COLO668 (cell line): ENCODE measurements around the gene TTC23L.

Experiments
- DNase-seq: peaks from one replicate; lab custom pipeline; 2025; ENCODE audit not compliant: unreplicated experiment; lab: John Stamatoyannopoulos, UW

TTC23L gene

DNA sequence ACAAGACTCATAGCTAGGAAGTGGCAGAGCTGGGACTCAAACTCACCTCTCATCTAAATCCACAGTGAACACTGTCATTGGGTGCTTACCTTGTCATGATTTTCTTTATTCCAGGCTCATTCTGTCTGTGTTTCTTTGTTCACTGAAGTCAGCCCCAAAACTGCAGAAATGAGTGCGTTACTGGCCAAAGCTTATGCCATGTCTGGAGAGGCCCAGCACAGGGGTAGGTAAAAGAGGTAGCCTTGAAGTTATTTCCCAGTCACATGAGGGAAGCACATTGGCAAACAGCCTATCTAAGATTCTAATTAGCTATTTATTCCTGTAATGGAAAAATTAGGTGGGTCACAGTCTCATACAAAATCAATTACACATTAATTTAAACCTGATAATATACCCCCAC lies 29.8 kb downstream of the TTC23L start:
- no peak for DNase-seq

DNA sequence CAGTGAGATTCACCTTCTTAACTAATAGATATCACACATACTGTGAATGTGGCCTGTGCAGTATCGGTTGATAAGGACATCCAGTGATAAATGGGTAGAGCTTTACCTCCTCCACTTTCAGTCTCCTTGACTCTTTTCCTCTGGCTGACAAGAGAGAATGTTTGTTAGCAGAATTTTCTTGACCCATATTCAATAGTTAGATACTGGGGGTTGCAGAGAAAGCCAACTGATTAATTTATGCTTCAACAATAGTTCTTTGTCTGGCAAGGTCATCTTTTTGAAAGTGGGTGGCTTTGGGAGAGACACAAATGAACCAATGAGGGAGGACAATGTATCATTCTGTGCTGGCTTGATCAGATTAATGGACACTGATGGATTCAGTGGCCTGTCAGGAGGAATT lies 30.3 kb downstream of the TTC23L start:
- no peak for DNase-seq

DNA sequence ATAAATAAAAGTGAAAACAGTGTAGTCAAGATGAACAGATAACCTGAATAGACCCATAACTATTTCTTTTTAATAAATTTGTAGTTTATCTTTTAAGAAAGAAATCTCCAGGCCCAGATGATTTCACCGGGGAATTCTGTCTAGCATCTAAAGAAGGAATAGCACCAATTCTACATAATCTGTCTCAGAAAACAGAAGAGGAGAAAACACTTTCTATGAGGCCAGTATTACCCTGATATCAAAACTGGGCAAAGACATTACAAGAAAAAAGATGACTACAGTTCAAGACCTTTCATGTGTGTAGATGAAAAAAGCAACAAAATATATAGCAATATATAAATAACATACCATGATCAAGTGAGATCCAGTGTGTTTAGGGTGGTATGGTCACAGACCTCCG lies 31.4 kb downstream of the TTC23L start:
- no peak for DNase-seq

DNA sequence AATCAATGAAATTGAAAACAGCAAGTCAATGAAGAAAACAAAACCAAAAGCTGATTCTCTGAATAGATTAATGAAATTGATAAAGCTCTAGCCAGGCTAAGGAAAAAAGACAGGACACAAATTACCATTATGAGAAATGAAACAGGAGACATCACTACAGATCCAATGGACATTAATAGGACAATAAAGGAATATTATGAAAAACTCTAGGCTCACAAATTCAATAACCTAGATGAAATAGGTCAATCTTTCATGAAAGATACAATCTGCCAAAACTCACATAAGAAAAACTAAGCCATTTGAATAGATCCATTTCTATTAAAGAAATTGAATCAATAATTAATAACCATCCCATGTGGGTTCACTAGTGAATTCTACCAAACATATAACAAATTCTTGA lies 37.3 kb downstream of the TTC23L start:
- no peak for DNase-seq

DNA sequence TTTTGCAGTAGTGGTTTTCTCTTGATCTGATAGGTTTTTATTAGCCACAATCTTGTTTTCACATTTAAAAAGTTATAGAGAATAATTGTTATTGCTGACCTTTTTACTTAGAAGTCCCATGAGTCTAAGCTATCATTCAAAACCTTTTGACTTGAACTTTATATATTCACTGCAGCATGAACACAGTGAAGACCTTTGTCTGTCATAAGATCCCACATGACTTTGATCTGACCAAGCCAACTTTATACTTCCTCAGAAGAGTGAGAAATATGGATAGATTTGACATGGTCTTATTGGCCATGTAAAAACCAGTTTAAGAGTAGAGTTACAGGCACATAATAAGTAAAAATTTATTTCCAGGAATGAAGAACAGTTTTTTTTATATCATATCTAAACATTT lies 42.3 kb downstream of the TTC23L start:
- DNase-seq = no peak

DNA sequence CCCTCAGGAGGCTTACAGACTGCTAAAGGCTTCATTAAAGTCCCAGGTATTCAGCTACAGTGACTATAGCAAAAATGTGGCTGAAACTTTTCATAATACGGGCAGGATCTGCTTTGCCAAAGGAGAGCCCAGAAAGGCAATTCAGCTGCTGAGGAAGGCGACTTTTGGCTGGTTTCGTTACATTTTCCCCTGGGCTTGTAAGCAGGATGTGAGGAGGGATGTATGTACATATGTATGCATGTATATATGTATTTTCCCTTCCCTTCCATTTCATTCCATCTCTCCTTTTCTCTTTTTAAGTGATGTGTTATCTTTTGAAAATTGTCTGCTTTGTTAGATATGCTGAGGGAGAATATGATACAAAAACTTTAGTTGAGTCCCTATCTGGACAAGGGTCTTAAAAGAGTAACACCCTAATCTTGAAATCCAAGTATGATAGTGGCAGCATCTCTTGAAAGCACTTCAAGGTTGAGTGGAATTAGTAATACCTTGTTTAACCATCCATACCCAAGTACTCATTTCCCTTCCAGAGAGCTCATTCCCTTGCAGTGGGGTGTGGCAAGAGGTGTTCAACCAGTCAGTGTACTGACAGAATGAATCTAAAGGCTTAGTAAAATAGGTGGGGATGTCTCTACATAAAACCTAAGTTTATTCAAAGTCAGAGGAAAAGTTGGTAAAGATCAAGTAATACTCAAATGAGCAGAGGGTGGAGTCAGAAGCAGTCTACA lies 47.6 kb downstream of the TTC23L start:
- DNase-seq = no peak

DNA sequence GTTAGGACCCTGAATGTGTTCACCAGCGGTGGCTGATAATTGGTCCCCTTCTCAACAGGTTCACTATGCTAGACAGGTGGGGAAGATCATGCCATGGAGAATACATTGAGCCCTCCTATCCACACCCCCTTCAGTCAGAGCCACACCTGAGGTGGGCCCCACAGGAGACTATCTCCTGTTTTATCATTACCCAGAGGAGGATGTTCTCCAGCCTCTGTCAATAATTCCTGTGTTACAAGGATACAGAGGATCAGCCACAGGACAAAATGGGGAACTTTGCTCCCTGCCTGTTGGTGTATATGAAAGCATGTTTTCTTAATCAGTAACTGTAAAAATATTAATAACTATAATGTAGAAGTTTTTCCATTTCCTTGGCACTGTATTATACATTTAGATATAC lies 50.4 kb downstream of the TTC23L start:
- no peak for DNase-seq

DNA sequence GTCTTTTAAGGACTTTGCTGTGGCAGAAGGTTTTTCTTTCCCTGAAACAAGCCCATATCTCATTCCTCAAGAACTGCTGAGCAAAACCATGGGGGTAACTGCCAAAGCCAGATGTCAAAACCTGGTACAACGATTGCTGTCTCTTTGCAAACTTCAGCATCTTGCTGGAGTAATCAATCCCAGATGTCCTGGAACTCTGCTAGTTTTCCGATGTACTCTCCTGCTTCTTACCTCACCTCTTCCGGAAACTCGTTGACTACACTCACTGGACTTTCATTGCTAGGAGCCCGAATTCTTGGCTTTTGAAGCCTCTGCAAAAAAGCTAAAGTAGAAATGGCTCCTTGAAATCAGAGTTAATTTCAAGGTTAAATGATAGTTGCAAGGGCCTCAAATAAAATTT lies 53.0 kb downstream of the TTC23L start:
- no peak for DNase-seq

DNA sequence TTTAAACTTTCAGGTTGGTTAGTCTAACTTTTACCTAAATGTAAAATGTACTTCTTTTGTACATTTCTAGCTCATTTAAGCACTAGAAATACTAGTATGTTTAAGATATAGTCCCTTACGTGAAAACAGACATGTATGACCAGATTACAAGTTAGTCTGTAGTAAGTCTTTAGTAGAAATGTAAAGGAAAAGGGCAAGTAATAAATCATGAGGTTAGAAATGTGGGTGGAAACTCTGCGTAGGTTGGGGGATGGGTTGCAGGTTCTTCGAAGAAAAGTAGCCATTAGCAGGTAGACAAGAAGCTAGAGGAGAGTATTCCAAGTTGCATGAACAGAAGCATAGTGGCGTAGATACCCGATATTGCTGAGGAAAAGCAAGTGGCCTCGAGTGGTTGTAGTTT lies 53.5 kb downstream of the TTC23L start:
- no peak for DNase-seq

DNA sequence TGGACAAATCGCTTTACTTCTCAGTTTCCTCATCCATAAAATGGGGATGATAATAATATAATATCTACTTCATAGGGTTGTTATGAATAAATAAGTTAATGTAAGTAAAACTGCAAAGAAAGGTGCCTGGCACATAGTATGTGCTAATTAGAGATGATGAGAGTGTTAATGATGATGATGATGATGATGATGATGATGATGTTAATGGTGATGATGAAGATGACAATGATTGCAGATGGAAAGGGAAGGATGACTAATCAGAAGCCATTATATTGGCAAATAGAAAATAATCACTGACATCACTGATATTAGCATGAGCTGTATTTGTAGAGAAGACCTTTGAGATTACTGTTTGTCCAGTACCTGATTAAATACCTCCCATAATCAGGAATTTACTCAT lies 55.8 kb downstream of the TTC23L start:
- DNase-seq = no peak

DNA sequence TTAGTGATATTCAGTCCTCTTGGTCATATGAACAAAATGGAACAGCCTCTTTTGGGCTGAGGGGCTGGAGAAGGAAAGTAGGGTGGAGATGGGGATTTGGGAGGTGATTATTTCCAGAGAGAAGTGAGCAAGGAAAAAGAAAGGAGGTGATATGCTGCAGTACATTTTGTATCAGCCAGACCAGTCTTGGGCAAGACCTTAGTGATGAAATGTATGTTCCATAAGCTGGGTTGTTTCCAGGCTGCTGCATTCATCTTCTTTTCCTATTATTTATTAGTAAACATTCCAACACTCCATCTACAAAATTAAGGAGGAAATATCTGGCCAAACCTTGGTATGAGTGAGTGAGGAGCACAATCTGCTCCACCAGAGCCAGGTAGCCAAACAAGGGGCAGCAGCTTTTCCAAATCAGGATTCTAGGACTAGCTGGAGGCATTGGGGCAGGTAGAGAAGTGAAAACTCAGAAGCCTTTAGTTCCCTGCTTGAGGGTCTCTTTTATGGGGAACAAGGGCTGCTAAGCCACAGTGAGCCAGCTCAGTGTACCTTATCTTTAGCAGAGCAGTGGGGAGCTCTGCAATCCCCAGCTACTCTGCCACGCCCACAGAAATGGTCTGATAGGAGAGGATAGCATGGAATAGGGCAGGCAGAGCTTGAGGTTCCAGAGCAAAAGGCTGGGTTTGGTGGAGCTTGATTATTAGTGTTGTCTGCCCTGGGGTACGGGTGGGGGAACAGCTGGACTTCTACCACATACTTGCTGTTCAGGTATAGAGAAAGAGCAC lies 56.9 kb downstream of the TTC23L start:
- no peak for DNase-seq

DNA sequence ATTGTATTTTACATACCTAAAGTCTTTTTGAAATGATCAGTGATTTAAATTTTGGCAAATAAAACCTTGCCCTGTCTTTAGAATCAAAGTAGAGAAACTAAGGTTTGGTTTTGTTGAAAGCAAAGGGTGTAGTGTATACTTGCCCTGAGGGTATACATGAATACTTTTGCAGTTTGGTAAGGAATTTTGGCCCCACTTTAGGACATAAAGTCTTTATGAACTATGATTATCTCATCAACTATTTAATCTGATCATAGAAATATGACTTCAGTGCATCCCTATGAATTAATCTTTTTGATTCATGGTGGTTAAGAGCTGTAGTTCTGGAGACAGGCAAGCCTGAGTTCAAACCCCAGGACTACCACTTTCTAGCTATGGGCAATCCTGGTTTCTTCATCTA lies 58.7 kb downstream of the TTC23L start:
- no peak for DNase-seq

DNA sequence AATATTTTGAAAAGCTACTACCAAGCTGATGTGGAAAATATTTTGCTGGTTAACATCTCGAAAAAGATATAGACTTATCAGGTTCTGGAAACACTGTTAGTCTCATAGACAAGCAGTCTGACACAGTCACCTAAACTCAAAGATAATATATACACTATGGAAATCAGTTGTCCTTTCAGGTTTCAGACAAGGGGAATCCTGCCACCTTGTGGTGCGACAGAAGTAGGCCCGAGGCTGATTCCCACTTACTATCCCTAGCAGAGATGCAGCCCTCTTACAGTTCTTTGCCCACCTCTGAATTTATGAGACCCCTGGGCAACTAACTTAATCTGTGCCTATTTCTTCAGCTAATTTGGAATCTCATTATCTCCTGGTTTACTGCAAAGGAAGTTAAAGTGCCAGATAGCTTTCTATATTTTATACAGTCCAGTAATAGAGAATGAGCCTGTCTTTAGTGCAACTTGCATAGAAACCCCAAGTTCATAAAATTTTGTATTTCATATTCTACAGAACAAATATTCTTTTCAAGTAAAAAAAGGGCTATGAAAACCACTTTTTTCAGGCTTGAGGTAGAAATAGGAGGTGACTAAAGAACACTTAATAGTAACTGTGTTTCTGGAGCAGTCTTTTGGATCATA lies 59.4 kb downstream of the TTC23L start:
- DNase-seq = peak; percentile 77

DNA sequence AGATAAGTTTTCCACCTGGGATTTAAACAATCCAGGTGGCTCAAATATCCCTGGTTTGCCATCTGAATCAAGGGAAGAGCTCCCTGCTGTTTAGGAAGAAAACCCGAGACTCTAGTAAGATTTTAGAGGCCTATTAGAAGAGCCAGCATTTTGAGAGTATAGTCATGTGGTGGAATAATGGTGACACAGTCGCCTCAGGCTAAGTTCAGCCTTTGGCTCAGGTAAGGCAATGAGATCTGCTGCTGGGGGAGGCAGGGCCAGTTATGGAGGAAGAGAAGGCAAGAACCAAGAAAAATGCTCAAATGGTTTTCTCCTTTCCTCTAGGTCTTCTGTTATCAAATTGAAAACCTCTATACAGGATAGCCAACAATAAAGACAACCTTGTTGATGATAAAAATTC lies 60.1 kb downstream of the TTC23L start:
- DNase-seq = no peak

DNA sequence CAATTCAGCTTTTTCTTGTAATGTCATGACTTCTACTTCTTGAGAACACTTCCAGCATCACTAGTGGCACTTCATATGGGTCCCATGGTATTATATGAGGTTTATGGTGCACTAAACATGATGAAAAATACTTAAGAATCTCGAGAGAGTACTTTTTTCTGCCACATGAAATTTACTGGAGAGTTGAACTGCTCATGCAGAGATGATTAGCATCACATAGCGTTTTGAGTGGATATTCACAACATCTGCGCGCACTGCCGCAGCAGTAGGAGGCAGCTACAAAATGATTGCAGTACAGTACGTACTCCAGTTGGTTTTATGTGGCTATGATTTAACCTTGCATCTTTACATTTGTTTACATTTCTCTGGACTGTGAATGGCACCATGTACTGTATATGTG lies 61.7 kb downstream of the TTC23L start:
- DNase-seq = no peak

DNA sequence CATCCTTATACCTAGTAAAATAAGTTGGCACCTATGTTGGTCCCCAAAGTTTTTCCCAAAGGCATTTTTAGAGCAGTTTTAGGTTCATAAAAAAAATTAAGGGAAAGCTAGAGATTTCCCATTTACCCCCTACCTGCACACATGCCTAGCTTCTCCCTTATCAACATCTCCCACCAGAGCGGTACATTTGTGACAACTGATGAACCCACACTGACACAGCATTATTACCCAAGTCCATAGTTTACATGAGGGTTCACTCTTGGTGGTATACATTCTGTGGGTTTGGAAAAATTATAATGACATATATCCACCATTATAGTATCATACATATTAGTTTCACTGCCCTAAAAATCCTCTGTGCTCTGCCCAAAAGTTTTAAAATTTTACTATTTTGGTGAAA lies 64.3 kb downstream of the TTC23L start:
- no peak for DNase-seq

DNA sequence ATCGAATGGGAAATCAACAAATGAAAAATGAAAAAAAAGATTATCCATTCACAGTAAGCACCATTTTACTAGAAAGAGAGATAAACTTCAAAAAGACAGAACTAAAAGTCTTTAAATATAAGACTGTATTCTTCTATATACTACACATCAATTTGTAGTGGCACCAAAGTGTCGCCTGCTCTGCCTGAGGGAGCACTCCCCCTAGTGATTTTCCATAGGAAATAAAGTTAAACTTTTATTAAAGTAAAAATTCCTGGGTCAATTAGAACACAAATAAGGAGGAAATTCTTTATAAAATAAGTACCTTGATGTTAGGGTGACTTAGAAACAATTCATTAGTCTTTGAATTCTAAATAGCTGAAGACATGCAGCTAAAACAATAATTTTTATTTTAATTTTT lies 66.6 kb downstream of the TTC23L start:
- no peak for DNase-seq

DNA sequence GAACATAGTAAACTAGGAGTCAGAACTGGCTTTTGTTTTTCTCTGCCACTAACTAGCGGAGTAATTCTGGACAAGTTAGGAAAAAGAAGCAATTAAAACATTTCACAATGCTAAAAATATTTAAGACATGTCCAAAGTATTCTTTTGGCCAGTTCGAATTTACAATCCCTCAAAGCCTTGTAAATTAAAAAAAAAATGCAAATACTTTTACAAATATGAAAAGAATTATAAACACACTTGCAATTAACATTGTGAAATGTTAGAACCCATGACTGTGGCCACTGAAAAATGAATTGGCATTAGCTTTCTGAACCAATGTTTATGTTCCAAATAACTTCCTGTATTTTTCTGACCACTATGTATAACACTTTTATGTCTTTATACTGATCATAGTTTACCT lies 74.1 kb downstream of the TTC23L start:
- no peak for DNase-seq

DNA sequence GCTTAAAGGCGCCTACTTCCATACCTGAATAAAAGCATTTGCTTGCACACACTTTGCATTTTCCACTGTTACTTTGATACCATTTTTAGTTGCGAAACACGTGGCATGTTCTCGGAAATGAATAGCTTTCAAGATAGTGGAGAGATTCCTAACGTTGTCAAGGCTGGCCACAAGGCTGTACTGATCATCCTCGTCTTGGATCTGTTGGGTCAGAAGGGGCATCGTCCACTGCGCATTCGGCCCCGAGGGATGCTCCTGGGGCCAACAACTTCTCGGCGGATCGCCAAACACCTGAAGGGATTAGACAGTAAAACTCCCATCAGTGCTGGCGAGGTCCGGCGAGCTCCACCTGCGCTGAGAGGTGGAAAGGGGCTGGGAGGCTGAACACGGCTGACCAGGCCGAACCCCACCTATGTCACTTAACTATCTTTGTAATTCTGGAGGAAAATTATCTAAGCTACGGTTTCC lies 75.7 kb downstream of the TTC23L start:
- DNase-seq = peak; percentile 60

DNA sequence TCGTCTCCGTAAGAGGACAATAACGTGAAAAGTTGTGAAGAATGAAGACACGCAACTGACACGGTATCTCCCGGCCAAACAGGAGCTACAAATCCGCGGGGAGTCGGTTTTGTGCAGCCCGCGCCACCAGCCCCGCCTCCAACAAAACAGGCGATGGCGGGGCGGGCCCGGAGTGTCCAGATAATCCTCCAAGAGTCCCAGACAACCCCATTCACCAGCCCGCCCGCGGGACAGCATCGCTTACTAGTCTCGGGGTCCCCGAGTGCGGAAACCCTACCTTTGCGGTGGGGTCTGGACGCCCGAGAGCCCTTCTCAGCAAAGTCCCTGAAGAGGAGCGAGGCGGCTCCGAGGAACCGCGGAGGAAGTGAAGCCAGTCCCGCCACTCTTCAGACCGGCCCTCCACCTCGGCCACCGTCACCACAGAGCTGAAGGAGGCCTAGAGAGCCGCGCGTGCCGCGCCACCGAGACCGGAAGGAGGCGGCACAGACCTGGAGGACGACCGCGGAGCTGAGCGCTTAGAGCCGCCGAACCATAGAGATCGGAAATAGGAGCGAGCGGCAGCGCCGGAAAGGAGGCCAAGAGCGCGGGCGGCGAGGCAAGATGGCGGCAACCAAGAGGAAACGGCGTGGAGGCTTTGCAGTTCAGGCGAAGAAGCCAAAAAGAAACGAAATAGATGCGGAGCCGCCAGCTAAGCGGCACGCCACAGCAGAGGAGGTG lies 76.3 kb downstream of the TTC23L start, which contains the start of the genes BRIX1 and RAD1:
BRIX1 (plus strand) TSS at position 573 of the 717 bp plus-strand sequence; CDS start at position 601, 28 bp downstream.
RAD1 (minus strand) TSS at position 366 of the 717 bp plus-strand sequence. CDS start 612 bp downstream, outside the sequence.
- peak; percentile 99 for DNase-seq

DNA sequence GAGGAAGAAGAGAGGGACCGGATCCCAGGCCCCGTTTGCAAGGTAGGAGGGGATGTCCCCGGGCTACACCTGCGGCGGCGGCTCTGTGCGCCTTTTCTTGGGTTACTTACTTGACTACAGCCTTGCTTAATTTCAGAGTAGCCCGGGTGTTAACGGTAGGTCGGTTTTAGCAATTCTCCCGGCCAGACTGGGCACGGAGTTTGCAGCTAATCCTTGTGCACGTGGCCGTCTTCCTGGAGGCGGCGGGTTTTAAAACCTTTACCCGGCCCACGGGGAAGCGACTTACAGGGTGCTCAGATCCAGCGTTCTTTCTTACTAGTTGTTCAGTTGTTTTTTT lies 76.9 kb downstream of the TTC23L start:
- no peak for DNase-seq
